HG03378 (cell line): ENCODE data around the gene GPNMB.

ENCODE experiments used
- ATAC-seq: cut with Tn5 transposase; IDR thresholded peaks from one replicate; pipeline ENCODE4 v1.9.1; 2021; ENCODE audit warnings: mild to moderate bottlenecking, moderate library complexity; ENCODE audit not compliant: unreplicated experiment

GPNMB gene

DNA sequence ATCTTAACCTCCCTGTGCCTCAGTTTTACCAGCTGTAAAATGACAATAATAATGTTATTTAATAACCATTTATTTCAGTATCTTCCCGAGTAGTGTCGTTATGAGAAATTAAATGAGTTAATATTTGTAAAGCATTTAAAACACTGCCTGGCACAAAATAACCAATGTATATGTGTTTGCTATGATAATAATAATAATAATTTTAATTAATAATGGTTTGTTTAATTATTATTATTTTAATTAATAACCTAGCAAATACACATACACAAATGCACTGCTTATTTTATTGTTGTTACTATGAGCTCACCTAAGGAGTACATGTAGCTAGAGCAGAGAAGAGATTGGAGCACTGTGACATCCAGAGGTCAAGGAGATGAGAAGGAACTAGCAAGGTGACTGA is 18.2 kb upstream of the GPNMB start:
- ATAC-seq: no peak

DNA sequence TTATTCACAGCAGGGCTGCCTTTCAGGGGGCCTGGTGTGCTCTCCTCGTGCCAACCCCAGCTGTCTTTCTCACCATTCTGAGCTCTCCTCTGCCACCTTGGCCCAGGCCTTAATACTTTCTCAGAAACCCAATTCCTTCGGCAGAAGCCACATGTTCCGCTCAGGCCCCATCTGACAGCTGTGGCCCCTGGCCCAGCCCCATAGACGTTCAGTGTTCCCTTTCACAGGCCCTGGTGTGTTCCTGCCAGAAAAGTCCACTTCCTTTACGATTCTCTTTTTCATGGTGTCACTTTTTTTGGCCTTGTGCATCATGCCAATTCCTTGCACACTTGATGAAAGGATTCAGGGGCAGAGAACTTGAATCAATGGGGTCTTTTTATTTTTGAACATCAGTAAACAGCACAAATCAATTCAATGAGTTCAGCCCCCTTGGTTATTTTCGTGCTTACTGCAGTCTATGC is 15.9 kb upstream of the GPNMB start:
- ATAC-seq: no peak

GRCh38 chr7:23232966-23233365 is 13.6 kb upstream of the GPNMB start:
- ATAC-seq: no peak

- peak; percentile 88 for ATAC-seq
Observed at GRCh38 chr7:23234569-23235296, 11.8 kb upstream of the GPNMB start.

GRCh38 chr7:23235813-23236221 is 10.8 kb upstream of the GPNMB start:
- no peak for ATAC-seq

GRCh38 chr7:23237000-23237399 is 9.6 kb upstream of the GPNMB start:
- ATAC-seq: no peak

GRCh38 chr7:23238983-23239652 is 7.5 kb upstream of the GPNMB start:
- no peak for ATAC-seq

DNA sequence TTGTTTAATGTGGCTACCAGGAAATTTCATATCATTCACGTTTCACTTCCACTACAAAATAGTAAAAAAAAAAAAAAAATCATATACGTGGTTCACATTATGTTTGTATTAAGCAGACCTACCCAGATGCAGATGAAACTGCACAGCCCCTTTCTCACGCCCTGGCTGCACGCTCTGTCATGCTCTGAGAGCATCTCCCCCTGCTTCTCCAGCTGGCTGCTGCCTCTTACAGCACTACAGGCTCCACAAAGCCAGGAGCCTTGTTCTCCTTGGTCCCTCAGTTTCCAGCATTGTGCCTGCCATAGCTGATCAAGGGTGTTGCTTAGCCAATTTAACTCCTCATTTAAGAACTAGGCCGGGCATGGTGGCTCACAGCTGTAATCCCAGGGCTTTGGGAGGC is 6.9 kb upstream of the GPNMB start:
- ATAC-seq: no peak

- no peak for ATAC-seq
Observed at GRCh38 chr7:23242321-23242720, 4.3 kb upstream of the GPNMB start.

DNA sequence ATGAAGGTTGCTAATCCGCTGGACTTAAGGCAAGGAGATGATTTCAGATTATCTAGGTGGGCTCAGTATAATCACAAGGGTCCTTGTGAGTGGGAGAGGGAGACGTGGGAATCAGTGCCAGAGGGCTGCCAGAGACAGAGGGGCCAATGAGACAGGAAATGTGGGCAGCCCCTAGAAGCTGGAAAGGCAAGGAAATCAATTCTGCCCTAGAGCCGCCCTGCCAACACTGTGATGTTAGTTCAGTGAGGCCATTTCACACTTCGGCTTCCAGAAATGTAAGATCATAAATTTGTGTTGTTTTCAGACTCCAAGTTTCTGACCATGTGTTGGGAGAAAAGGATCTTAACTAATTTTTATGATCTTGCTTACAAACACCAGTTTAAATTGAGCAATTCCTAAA is 3.6 kb upstream of the GPNMB start:
- ATAC-seq: no peak

DNA sequence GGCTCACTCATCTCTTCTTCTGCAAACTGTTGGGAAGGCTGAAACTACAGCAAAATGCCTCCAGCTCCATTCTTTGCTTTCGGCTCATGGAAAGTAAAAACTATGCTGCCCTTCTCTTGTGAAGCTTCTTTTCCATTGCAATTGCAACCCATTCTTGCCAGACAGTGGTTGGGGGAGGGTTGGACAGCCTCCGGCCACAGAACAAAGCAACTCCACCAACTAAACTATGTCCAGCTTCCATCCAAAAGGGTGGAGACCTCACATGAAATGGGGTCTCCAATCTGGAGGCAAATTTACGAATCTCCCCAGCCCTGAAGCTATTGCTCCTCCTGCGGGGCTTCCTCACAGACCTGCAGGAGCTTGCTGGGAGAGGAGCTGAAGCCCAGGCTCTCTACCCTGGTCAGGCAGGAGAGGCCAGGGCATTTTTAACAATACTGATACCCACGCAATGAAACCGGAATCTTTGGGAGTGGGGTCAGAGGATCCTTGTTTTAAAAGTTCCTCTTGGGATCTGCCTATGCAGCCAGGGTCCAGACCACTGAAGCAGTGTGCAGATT is 549 bp downstream of the GPNMB start:
- ATAC-seq: no peak

DNA sequence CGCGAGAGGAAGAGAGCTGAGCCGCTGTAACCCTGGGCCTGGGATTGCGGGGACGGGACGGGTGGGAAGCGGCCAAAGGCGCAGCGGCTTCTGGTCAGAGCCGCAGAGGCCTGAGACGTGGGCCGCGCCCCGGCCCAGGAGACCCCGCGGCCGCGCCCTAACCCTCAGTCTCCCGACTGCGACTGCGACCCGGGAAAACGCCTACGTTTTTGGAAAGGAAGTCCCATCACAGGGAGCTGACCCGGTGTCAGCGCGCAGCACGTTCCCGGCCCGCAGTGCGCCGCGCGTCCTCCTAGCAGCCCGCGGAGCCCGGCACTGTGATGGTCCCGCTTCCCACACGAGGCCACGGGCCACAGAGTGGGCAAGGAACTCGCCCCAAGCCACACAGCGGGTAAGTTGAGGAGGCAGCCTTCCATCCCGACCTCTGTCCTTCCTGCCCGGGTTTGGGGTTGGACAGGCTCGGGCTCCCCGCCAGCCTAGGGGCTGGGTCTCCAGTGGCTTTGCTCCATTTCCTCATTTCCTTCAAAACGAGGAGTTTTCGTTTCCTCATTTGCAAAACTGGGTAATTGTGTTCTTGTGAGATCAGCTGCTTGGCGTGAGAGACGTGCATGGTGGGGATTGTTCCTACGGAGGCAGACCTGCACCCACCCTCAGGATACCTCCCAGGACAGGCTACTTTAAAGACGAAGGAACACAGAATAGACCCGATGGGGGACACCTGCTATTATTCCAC is 1.2 kb downstream of the GPNMB start:
- ATAC-seq: no peak

DNA sequence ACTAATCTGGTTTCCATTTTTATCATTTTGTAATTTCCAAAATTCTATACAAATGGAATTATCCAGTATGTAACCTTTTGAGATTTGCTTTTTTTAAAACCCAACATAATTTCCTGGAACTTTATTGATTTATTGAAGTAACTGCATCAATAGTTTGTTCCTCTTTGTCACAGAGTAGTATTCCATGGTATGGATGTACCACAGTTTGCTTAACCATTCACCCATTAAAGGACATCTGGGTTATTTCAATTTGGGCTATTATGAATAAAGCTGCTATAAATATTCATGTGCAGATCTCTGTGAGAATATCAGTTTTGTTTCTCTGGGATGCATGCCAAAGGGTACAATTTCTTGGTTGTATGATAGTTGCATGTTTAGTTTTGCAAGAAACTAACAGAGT is 2.9 kb downstream of the GPNMB start:
- no peak for ATAC-seq

GRCh38 chr7:23254051-23254681 is 7.6 kb downstream of the GPNMB start:
- ATAC-seq: no peak

GRCh38 chr7:23256731-23257130 is 10.2 kb downstream of the GPNMB start:
- ATAC-seq: no peak

GRCh38 chr7:23260371-23260770 is 13.8 kb downstream of the GPNMB start:
- ATAC-seq: no peak

DNA sequence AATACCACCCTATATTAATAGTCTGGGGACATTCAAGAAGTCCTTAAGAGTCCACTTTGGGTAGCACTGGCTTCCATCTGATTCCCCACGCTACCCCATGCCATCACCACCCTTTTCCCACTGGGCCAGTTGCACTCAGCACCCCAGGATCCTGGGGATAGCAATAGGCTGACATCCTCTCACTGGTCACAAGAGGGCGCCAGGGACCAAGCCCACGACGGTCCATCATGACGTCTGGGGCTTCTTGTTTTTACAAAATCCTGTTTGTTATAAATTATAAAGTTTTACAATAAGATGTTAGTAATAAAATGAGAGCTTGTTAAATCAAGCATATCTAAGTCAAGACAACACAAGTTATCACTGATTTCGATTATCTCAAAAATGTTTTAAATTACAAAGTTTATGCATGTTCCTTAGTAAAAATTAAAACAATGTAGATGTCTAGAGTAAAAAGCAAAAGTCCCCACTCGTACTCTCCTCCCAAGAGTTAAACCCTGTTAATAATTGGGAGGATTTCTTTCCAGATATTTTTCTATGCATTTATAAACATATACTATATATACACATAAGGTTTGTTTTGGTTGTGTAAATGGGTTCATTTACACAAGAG is 15.4 kb downstream of the GPNMB start:
- peak; percentile 89 for ATAC-seq

GRCh38 chr7:23264916-23265458 is 18.4 kb downstream of the GPNMB start:
- ATAC-seq: no peak

- no peak for ATAC-seq
Observed at GRCh38 chr7:23266918-23267317, 20.3 kb downstream of the GPNMB start.

- no peak for ATAC-seq
Observed at GRCh38 chr7:23267357-23267756, 20.8 kb downstream of the GPNMB start.
